ENCODE results near the gene POLR3A. TPM values are rescaled to one million over a fixed set of nuclear protein-coding genes. Genes with fewer than 3 reads are reported as not detected.

The POLR3A gene
- total and polyA plus RNA-seq, 2 of the 13 experiments (the other 11 are each of a cell fraction or from before 2014, with no cell fraction given), result 13.6 to 19.2 TPM

DNA sequence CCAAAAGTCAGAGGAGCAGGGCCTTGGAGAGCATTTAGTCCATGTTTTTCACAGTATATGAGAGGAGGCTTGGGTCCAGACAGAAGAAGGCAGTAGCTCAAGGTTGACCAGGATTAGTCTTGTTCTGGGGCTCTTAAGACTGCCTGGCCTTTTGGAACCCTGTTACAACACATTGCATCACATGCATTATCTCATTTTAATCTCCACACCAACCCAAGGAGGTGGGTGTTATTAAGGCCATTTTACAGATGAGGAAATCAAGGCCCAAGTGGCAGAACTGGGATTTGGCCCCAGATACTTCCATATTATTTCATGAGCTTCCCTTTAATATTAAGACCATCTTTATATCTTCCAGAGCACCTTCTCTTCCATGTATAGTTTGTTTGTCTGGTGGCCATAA, 43.2 kb upstream of the POLR3A start:
- Histone ChIP-seq H3K9me3 (ENCODE audit: low read length) (no peaks in the 10 kb centered on the region), H2AFZ (ENCODE audit: low read length) (no peak overlapping the region), H3K79me2 (ENCODE audit: insufficient read depth, low read length) (no peaks in the 10 kb centered on the region), H4K20me1 (ENCODE audit: insufficient read depth, low read length) (no peaks in the 10 kb centered on the region), H3K9ac (ENCODE audit: insufficient read depth, low read depth, low read length) (no peak overlapping the region), H3K4me3 (replicated peaks in 1 of 3; ENCODE audit: insufficient read depth in 1 of 3, low read depth in 2 of 3, low read length in 3 of 3) (no peak overlapping the region), H3K36me3 (replicated peaks in 1 of 2; ENCODE audit: control insufficient read depth in 1 of 2, insufficient read depth in 2 of 2, low read length in 2 of 2) (no peaks in the 10 kb centered on the region), H3K27me3 (ENCODE audit: control insufficient read depth in 1 of 2, insufficient read depth in 2 of 2, low read length in 2 of 2) (no peaks in the 10 kb centered on the region), H3K4me1 (ENCODE audit: insufficient read depth, low read length) (no peaks in the 10 kb centered on the region), H3K4me2 (ENCODE audit: low read depth, low read length) (no peak overlapping the region), H3K27ac (ENCODE audit: extremely low read length, insufficient read depth, low read length) (no peak overlapping the region)
- POLR2A ChIA-PET, result no interaction called here
- intact Hi-C loops (cut with micrococcal nuclease; ENCODE audit: unreplicated experiment), result no loop called here
- BruUV-seq (replicated peaks), result no TSS peak
- CTCF ChIA-PET (ENCODE audit: low intra/inter-chr PET ratio, low total read pairs), result no interaction called here
- no peak for ATAC-seq
- in situ Hi-C loops (cut with HindIII; ENCODE audit: extremely low pct_ligation_motif_present, low pct_unique_long_range_greater_than_20kb), result no loop called here
- no peak for DNase-seq (ENCODE audit: low spot score)
- TF ChIP-seq, protein P1, sequence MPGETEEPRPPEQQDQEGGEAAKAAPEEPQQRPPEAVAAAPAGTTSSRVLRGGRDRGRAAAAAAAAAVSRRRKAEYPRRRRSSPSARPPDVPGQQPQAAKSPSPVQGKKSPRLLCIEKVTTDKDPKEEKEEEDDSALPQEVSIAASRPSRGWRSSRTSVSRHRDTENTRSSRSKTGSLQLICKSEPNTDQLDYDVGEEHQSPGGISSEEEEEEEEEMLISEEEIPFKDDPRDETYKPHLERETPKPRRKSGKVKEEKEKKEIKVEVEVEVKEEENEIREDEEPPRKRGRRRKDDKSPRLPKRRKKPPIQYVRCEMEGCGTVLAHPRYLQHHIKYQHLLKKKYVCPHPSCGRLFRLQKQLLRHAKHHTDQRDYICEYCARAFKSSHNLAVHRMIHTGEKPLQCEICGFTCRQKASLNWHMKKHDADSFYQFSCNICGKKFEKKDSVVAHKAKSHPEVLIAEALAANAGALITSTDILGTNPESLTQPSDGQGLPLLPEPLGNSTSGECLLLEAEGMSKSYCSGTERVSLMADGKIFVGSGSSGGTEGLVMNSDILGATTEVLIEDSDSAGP (CRISPR knock-in tag; IDR thresholded peaks at IDR 0.05; ENCODE audit: borderline replicate concordance), result no peak
- no peak for TF ChIP-seq BRCA1 (CRISPR knock-in tag; IDR thresholded peaks at IDR 0.05)
- TF ChIP-seq, protein P2, sequence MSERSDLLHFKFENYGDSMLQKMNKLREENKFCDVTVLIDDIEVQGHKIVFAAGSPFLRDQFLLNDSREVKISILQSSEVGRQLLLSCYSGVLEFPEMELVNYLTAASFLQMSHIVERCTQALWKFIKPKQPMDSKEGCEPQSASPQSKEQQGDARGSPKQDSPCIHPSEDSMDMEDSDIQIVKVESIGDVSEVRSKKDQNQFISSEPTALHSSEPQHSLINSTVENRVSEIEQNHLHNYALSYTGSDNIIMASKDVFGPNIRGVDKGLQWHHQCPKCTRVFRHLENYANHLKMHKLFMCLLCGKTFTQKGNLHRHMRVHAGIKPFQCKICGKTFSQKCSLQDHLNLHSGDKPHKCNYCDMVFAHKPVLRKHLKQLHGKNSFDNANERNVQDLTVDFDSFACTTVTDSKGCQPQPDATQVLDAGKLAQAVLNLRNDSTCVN (CRISPR knock-in tag; IDR thresholded peaks at IDR 0.05; ENCODE audit: borderline replicate concordance), result no peak
- TF ChIP-seq ZNF629 (CRISPR knock-in tag; conservative IDR thresholded peaks at IDR 0.05), result peak; percentile 42; the same call in 1 of the 2 replicates
- no peak for TF ChIP-seq ZNF549 (CRISPR knock-in tag; IDR thresholded peaks at IDR 0.05)
- no peak for FAIRE-seq

DNA sequence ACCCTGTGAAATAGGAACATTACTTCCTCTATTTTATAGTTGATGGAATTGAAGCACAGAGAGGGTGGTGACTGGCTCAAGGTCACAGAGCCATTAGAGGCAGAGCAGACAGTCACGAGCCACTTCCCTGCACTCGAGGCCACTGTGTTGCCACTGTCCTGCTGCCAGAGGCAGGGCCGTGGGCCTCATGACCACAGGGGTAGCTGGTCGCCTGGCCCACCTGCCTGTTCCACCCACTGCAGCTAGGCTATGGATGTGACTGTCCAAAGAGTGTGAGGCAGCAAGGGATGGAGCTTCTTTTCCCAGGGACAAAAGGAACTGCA, 42.5 kb upstream of the POLR3A start:
- Histone ChIP-seq H3K27ac (ENCODE audit: extremely low read length, insufficient read depth, low read length) (no peak overlapping the region), H3K9me3 (ENCODE audit: low read length) (no peaks in the 10 kb centered on the region), H4K20me1 (ENCODE audit: insufficient read depth, low read length) (no peaks in the 10 kb centered on the region), H3K27me3 (ENCODE audit: control insufficient read depth in 1 of 2, insufficient read depth in 2 of 2, low read length in 2 of 2) (no peaks in the 10 kb centered on the region), H3K79me2 (ENCODE audit: insufficient read depth, low read length) (no peaks in the 10 kb centered on the region), H2AFZ (ENCODE audit: low read length) (no peak overlapping the region), H3K4me1 (ENCODE audit: insufficient read depth, low read length) (peaks cover 4% of the 10 kb centered on the region), H3K4me3 (replicated peaks in 1 of 3; ENCODE audit: insufficient read depth in 1 of 3, low read depth in 2 of 3, low read length in 3 of 3) (no peak overlapping the region), H3K9ac (ENCODE audit: insufficient read depth, low read depth, low read length) (no peak overlapping the region), H3K4me2 (ENCODE audit: low read depth, low read length) (no peak overlapping the region), H3K36me3 (replicated peaks in 1 of 2; ENCODE audit: control insufficient read depth in 1 of 2, insufficient read depth in 2 of 2, low read length in 2 of 2) (no peaks in the 10 kb centered on the region)
- in situ Hi-C loops (cut with HindIII; ENCODE audit: extremely low pct_ligation_motif_present, low pct_unique_long_range_greater_than_20kb), result no loop called here
- intact Hi-C loops (cut with micrococcal nuclease; ENCODE audit: unreplicated experiment), result no loop called here
- TF ChIP-seq ZNF768 (CRISPR knock-in tag; IDR thresholded peaks at IDR 0.05), result peak; percentile 88; the same call in 1 of the 2 replicates
- TF ChIP-seq ISX (CRISPR knock-in tag; conservative IDR thresholded peaks at IDR 0.05), result no peak
- TF ChIP-seq BRD4 (CRISPR knock-in tag; IDR thresholded peaks at IDR 0.05), result no peak
- no peak for TF ChIP-seq HOXA5 (CRISPR knock-in tag; IDR thresholded peaks at IDR 0.05)
- no peak for TF ChIP-seq FOXA3 (CRISPR knock-in tag; IDR thresholded peaks at IDR 0.05)
- TF ChIP-seq ZNF232 (CRISPR knock-in tag; IDR thresholded peaks at IDR 0.05; ENCODE audit: borderline replicate concordance), result no peak
- no peak for TF ChIP-seq ETV5 (CRISPR knock-in tag; IDR thresholded peaks at IDR 0.05; ENCODE audit: borderline replicate concordance)
- TF ChIP-seq POLR2AphosphoS2 (IDR thresholded peaks at IDR 0.05; ENCODE audit: low read depth, low read length), result no peak
- TF ChIP-seq ZNF781 (CRISPR knock-in tag; IDR thresholded peaks at IDR 0.05; ENCODE audit: borderline replicate concordance, not compliant biosample characterization), result no peak
- 0% methylated on average over 3 of the region's 4 CpGs for WGBS (ENCODE audit: low lambda C conversion rate)
- ChIA-PET CTCF (ENCODE audit: low intra/inter-chr PET ratio, low total read pairs) (no interaction called here), POLR2A (no interaction called here)
- ATAC-seq (no peak), DNase-seq (ENCODE audit: low spot score) (no peak), FAIRE-seq (no peak)
- no TSS peak for BruUV-seq (replicated peaks)
